ENCODE measurements around the gene ADH7. TPM values are rescaled to one million over a fixed set of nuclear protein-coding genes. Genes with fewer than 3 reads are reported as not detected.

Gene ADH7
- total and polyA plus RNA-seq, 2 of the 8 experiments (the other 6 are each of a cell fraction or from before 2014, with no cell fraction given), result not detected

DNA sequence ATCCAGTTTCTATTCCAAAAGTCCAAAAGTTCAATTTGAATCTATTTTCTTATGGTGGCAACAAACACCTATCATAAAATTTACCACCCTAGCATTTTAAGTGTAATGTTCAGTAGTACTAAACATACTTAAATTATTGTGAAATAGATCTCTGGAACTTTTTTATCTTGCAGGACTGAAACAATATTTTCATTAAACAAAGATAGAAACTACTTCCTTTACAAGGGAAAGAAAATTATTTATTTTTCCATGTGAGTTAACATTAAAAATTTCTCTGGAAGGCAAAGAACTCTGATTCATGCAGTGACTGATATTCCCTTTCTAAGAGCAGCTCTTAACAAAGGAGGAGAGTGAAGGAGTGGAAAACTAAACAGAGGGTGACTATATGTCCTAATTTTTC lies 40.2 kb downstream of the ADH7 start (continued):
- TF ChIP-seq, protein P1, sequence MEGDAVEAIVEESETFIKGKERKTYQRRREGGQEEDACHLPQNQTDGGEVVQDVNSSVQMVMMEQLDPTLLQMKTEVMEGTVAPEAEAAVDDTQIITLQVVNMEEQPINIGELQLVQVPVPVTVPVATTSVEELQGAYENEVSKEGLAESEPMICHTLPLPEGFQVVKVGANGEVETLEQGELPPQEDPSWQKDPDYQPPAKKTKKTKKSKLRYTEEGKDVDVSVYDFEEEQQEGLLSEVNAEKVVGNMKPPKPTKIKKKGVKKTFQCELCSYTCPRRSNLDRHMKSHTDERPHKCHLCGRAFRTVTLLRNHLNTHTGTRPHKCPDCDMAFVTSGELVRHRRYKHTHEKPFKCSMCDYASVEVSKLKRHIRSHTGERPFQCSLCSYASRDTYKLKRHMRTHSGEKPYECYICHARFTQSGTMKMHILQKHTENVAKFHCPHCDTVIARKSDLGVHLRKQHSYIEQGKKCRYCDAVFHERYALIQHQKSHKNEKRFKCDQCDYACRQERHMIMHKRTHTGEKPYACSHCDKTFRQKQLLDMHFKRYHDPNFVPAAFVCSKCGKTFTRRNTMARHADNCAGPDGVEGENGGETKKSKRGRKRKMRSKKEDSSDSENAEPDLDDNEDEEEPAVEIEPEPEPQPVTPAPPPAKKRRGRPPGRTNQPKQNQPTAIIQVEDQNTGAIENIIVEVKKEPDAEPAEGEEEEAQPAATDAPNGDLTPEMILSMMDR (IDR thresholded peaks at IDR 0.05; ENCODE audit: control extremely low read depth in 1 of 3, insufficient read depth in 1 of 3, low read depth in 1 of 3, low read length in 3 of 3), result no peak
- TF ChIP-seq NRF1 (IDR thresholded peaks at IDR 0.05; ENCODE audit: low read depth, low read length) (no peak), POU5F1 (IDR thresholded peaks at IDR 0.05; ENCODE audit: low read depth, low read length) (no peak), HDAC2 (IDR thresholded peaks at IDR 0.05; ENCODE audit: borderline replicate concordance in 1 of 2, low read depth in 2 of 2, low read length in 2 of 2) (no peak)
- TF ChIP-seq, protein P2, sequence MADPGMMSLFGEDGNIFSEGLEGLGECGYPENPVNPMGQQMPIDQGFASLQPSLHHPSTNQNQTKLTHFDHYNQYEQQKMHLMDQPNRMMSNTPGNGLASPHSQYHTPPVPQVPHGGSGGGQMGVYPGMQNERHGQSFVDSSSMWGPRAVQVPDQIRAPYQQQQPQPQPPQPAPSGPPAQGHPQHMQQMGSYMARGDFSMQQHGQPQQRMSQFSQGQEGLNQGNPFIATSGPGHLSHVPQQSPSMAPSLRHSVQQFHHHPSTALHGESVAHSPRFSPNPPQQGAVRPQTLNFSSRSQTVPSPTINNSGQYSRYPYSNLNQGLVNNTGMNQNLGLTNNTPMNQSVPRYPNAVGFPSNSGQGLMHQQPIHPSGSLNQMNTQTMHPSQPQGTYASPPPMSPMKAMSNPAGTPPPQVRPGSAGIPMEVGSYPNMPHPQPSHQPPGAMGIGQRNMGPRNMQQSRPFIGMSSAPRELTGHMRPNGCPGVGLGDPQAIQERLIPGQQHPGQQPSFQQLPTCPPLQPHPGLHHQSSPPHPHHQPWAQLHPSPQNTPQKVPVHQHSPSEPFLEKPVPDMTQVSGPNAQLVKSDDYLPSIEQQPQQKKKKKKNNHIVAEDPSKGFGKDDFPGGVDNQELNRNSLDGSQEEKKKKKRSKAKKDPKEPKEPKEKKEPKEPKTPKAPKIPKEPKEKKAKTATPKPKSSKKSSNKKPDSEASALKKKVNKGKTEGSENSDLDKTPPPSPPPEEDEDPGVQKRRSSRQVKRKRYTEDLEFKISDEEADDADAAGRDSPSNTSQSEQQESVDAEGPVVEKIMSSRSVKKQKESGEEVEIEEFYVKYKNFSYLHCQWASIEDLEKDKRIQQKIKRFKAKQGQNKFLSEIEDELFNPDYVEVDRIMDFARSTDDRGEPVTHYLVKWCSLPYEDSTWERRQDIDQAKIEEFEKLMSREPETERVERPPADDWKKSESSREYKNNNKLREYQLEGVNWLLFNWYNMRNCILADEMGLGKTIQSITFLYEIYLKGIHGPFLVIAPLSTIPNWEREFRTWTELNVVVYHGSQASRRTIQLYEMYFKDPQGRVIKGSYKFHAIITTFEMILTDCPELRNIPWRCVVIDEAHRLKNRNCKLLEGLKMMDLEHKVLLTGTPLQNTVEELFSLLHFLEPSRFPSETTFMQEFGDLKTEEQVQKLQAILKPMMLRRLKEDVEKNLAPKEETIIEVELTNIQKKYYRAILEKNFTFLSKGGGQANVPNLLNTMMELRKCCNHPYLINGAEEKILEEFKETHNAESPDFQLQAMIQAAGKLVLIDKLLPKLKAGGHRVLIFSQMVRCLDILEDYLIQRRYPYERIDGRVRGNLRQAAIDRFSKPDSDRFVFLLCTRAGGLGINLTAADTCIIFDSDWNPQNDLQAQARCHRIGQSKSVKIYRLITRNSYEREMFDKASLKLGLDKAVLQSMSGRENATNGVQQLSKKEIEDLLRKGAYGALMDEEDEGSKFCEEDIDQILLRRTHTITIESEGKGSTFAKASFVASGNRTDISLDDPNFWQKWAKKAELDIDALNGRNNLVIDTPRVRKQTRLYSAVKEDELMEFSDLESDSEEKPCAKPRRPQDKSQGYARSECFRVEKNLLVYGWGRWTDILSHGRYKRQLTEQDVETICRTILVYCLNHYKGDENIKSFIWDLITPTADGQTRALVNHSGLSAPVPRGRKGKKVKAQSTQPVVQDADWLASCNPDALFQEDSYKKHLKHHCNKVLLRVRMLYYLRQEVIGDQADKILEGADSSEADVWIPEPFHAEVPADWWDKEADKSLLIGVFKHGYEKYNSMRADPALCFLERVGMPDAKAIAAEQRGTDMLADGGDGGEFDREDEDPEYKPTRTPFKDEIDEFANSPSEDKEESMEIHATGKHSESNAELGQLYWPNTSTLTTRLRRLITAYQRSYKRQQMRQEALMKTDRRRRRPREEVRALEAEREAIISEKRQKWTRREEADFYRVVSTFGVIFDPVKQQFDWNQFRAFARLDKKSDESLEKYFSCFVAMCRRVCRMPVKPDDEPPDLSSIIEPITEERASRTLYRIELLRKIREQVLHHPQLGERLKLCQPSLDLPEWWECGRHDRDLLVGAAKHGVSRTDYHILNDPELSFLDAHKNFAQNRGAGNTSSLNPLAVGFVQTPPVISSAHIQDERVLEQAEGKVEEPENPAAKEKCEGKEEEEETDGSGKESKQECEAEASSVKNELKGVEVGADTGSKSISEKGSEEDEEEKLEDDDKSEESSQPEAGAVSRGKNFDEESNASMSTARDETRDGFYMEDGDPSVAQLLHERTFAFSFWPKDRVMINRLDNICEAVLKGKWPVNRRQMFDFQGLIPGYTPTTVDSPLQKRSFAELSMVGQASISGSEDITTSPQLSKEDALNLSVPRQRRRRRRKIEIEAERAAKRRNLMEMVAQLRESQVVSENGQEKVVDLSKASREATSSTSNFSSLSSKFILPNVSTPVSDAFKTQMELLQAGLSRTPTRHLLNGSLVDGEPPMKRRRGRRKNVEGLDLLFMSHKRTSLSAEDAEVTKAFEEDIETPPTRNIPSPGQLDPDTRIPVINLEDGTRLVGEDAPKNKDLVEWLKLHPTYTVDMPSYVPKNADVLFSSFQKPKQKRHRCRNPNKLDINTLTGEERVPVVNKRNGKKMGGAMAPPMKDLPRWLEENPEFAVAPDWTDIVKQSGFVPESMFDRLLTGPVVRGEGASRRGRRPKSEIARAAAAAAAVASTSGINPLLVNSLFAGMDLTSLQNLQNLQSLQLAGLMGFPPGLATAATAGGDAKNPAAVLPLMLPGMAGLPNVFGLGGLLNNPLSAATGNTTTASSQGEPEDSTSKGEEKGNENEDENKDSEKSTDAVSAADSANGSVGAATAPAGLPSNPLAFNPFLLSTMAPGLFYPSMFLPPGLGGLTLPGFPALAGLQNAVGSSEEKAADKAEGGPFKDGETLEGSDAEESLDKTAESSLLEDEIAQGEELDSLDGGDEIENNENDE (IDR thresholded peaks at IDR 0.05; ENCODE audit: insufficient replicate concordance, low read length), result no peak

Measured in H1 (cell line).